T-helper 22 cell (primary cell): ENCODE results near the gene HCAR1.
"Not testable (repeated sequence)": the region's sequence is repeated elsewhere in the genome, so short reads cannot be mapped to it uniquely, and the experiment has no call there.

Experiments
- DNase-seq: peaks from one replicate; pipeline ENCODE4 v3.0.0-alpha.2; 2020; ENCODE audit warnings: low read depth

HCAR1 gene, protein sequence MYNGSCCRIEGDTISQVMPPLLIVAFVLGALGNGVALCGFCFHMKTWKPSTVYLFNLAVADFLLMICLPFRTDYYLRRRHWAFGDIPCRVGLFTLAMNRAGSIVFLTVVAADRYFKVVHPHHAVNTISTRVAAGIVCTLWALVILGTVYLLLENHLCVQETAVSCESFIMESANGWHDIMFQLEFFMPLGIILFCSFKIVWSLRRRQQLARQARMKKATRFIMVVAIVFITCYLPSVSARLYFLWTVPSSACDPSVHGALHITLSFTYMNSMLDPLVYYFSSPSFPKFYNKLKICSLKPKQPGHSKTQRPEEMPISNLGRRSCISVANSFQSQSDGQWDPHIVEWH

DNA sequence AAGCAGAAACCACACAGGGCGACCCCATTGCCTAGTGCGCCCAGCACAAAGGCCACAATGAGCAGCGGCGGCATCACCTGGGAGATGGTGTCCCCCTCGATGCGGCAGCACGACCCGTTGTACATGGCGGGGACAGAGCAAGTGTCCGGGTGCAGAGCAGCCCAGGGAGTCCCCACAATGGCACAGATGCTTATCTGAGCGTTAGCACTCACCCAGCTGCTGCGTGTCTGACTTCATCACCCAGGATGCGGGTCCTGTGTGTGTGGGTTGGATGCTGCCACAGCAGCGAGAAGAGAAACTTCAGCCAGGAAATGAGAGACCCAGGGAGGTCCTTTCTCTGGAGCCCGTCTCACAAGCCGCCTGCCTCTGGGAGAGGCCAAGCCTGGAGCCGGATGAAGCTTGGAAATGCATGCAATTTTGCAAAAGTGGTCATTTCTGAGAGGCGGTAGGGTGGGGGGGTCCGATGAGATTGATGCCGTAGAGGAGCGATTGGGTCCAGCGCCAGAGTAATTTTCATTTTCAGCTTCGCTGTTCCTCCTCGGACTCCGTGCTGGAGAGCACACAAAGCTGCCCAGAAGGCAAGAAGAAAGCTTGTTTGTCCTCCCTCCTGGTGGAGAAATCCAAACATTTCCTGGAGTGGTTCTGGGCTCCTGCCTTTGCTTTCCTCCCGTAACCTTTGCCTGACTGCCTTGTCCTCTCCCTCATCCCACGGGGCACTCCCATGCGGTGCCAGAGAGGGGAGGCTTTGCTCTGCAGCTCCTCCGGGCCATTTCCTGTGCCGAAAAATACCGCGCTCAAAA, at the start of gene HCAR1:
TSS of gene HCAR1 (minus strand) at position 630 of the 800 bp plus-strand sequence. CDS start at position 125, 505 bp downstream.
- no peak for DNase-seq

DNA sequence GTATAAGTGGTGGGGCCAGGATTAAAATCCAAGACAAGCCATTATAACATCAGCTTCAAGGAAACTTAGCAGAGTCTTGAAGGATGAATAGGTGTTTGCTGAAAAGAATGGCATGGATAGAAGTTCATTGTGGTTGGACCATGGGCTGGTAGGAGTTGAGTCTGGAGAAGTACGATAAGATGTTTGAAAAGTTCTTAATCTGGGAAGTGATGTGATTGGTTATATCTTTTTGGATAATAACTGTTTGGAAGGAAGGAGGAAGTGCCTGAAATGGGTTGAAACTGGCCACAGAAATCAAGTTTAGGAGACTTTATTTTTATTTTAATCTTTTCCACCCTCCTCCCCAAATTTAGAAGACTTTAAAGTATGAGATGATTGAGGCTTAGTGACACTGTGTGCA, 26.9 kb upstream of the HCAR1 start:
- DNase-seq, result no peak

DNA sequence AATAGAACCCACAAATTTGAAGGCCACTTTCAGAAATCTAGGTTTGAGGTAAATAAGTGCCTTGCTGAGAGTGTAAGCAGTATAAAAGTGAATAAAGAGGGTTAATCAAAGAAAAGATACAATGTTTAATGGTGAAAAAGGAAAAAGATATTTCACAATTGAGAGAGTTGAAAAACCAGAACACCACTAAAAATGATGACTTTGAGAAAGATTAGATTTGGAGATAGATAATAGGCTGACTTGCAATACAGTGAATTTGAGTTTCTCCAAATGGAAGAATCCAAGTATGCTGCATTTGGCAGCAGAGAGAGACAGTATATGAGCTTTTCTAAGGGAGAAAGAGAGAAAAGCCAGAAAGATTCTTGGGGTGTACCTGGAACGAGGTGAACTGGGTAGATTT, 24.1 kb upstream of the HCAR1 start:
- no peak for DNase-seq

DNA sequence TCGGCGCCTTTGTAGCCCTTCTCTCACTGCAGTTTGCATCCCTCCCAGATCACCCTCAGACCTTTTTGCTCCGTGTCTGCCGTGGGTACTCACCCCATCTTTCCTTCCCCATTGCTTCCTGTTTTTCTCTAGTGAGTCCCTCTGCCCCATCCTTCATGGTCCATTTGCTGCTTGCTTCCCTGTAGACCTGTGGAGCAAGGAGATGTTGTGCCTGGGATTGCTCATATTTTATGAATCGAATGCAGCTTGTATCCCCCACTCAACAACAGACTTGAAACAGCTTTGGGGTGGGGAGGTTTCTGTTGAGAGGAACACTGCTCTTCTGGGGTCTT, 22.6 kb upstream of the HCAR1 start:
- no peak for DNase-seq

DNA sequence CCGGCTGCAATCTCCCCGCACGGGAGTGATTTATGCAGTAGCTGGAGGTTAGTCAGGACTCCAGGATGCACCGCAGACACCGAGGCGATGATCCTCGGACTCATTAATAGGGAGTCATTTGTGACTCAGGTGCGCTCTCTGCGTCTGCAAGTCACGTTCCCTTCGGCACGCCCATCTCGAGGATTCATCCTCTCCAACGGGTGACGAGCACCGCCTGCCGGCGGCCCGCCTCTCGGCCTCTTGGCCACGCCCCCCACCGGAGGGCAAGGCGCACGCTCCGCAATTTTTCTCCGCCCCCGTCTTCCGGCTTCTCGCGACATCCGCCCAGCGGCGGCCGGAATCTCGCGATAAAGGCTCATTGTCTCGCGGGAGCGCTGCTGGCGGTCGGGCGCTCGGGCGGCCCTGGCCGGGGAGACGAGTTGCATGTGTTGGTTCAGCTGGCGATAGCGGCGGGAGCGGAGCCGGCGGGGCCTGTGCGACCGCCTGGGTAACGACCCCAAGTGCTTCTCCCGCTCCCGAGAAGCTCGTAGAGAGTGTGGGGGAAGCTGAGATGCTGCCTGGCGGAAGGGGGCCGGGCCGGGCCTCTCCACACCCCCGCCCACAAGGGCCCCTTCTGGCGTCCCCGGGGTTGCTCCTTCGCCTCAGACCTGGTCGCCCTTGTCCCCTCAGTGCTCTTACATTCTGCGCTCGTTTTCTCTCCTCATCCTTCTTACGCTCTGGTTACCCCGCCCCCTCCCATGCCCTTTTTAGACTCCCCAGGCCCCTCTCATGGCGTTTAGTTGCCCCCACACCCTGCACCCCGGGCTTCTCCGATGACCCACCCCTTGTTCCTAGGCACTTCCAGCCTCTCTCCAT, 22.0 kb upstream of the HCAR1 start, which contains the start of gene DENR:
TSS of gene DENR (plus strand) at position 361 of the 855 bp plus-strand sequence. CDS start 878 bp downstream, outside the sequence.
- DNase-seq, result peak; percentile 98

DNA sequence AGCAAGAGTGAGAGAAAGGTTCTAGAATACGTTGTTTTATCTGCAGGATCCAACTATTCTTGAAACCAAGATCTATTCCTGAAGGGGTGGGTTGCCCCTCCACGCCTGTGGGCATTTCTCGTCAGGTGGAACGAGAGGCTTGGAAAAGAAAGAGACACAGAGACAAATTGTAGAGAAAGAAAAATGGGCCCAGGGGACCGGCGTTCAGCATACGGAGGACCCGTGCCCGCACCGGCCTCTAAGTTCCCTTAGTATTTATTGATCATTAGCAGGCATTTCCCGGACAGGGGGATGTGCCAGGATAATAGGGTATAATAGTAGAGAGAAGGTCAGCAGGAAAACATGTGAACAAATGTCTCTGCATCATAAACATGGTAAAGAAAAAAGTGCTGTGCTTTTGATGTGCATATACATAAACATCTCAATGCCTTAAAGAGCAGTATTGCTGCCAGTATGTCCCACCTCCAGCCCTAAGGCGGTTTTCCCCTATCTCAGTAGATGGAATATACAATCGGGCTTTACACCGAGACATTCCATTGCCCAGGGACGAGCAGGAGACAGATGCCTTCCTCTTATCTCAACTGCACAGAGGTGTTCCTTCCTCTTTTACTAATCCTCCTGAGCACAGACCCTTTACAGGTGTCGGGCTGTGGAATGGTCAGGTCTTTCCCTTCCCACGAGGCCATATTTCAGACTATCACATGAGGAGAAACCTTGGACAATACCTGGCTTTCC, 20.3 kb upstream of the HCAR1 start:
- not testable (repeated sequence) for DNase-seq

DNA sequence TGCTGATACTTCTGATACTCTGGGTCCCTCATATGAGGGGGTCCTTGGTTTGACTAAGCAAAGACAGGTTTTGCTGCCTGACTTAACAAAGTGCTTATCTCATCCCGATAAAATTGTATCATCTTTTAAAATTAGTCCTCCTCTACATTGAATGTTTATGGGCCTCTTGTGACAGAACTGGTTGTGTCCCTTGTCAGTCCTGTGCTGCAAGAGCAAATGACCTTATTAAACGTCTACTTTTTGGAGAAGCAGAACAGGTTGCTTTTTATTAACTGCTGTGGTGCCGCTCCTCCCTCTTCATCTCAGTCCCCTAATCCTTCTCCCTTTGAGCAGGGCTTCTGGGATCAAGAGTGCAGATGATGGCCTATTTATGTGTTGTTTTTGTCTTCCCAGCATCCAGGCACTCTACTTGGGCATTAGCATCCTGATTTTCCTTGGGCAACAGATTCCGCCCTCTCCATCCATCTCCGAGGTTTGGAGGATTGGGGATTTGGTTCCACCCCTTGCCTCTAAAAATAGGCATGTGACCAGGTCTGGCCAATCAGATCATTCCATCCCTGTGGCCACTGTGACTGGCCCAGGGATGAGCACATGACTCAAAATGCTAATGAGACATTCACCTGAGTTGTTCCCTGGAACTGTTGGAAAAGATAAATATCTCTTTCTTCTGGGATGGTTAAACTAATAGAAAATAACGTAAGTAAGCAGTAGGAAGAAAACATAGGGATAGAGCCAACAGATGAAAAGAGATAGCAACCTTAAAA, 19.1 kb upstream of the HCAR1 start:
- no peak for DNase-seq

DNA sequence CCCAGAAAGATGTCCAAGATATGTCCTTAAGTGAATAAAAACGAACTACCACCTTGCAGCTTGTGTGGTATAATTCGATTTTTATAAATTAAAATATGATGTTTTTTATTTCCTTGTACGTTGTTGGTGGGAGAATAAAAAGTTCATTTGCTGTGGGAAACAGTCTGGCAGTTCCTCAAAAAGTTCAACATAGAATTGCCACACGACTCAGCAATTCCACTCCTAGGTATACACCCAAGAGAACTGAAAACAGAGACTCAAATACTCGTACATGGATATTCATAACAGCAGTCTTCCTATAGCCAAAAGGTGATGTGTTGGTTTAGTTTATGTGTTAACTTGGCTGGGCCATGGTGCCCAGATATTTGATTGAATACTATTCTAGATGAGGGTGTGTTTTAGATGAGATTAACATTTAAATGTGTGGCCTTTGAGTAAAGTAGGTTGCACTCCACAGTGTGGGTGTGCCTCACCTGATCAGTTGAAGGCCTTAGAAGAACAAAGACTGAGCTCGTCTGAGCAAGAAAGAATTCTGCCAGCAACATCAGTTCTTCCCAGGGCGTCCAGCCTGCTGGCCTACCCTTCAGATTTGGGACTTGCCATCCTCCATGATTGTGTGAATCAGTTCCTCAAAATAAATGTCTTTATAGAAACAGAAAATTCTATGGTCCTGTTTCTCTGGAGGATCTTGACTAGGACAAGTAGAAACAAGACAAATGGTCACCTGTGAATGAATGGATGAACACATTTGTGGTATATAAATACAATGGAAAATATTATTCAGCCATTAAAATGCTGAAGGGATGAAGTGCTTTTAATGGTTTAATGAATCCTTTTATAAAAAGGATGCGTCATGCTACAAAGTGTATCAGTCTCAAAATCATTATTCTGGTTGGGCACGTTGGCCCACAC, 16.8 kb upstream of the HCAR1 start:
- no peak for DNase-seq

DNA sequence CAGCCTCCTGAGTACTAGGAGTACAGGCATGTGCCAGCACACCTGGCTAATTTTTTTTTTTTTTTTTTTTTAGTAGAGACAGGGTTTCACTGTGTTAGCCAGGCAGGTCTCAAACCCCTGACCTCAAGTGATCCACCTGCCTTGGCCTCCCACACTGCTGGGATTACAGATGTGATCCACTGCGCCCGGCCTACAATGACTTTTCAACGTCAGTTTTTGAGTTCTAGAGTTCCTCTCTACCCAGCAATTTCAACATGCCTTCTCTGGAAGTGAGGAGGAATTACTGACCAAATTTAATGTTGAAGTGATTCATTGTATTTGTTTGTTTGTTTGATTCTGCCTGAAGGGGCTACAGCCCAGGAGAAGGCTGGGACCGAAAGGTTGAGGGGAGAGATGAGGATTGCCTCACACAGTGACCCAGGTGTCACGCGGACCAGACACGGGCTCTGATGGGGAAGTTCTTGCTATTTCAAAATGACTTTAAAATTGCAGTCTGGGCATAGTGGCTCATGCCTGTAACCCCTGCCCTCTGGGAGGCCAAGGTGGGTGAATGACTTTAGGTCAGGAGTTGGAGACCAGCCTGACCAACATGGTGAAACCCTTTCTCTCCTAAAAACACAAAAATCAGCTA, 13.4 kb upstream of the HCAR1 start:
- no peak for DNase-seq

DNA sequence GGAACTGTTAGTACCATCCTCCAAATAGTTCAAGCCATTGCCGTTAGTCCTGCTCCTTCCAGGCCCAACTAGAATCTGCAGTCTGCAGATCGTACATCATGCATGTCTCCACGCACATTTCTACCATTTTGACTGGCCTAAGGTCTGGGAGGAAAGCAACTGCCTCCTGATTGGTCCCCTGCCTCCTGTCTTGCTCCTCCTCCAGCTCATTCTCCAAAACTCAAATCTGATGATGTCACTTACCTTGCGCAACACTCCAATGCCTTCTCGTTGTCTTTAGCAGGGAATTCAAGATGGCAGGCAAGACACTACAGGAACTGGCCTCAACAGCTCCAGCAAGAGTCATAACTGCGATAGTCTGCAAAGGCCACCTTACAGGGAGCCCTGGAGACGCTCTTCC, 9.7 kb upstream of the HCAR1 start:
- DNase-seq, result no peak

DNA sequence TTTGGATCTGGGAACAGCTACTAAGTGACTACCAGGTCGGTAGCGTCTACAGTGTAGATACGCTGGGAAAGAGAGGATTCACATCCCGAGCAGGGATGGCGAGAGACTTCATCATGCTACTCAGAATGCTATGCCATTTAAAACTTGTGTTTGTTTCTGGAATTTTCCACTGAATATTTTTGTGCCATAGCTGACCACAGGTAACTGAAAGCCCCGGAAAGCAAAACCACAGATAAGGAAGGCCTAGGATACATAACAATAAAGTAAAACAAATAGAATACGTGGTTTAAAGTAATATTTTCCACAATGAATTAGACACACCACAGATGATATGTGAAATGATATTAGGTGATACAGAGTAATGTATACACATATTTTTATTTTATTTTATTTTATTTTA, 7.9 kb upstream of the HCAR1 start:
- no peak for DNase-seq

DNA sequence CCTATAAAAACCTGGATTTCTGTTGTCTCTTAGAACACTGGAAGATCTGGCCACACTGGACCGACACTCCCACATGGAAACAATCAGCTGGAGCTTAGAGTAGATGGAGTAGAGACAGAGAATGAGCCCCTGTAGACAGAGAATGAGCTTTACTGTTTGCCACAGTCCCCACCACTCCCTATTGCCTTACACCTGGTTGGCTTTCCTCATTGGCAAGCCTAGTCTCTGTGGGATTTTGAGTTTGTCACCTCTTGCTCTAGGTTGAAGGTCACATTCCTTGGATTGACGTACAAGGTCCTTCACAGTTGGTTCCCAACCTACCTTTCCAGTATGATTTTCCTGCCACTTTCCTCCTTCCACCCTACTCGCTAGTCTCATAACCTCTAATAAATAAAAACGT, 2.0 kb upstream of the HCAR1 start:
- DNase-seq, result no peak

DNA sequence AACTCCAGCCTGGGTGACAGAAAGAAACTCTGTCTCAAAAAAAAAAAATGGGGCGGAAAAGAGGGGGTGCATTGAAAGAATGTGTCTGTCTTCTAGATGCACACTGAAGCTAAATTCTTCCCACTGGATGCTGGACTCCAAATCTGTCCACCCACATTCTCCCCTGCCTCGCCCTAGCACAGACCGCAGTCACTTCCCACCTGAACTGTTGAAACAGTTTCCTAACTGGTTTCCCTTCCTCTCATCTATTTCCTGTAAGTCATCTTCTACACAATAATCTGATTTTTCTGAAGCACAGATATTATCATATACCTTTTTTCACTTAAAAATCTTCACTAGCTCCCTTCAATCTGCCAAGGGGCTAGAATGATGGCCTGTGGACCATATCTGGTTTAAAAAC, 1.5 kb upstream of the HCAR1 start:
- DNase-seq, result no peak

DNA sequence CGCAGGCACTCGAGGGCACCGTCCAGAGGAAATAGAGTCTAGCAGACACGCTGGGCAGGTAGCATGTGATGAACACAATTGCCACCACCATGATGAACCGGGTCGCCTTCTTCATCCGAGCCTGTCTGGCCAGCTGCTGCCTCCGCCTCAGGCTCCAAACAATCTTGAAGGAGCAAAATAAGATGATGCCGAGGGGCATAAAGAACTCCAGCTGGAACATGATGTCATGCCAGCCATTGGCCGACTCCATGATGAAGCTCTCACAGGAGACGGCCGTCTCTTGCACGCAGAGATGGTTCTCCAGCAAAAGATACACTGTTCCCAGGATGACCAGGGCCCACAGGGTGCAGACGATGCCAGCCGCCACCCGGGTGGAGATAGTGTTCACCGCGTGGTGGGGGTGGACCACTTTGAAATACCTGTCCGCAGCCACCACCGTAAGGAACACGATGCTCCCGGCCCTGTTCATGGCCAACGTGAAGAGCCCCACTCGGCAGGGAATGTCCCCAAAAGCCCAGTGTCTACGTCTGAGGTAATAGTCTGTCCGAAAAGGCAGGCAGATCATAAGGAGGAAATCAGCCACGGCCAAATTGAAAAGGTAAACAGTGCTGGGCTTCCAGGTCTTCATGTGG, 945 bp downstream of the HCAR1 start:
- no peak for DNase-seq

DNA sequence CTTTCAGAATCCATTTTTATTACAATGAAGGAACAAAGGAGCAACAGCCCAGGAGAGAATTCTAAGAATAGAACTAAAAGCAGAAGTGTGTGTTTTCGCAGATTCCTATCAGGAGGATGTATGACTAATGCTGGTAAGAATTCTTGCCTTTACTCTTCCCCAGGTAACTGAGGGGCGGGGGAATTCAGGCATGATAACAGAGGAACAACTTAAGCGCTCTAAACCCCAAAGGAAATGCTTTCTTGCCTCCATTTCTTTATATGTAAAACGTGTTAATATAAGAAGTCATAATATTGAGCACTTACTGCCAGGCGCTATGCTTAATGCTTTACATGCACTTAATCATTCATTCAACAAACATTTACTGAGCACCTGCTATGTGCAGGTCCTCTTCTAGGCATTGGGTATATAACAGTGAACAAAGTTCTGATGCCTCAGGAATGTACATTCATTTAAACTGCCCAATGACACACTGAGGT, 4.5 kb downstream of the HCAR1 start:
- DNase-seq, result no peak

DNA sequence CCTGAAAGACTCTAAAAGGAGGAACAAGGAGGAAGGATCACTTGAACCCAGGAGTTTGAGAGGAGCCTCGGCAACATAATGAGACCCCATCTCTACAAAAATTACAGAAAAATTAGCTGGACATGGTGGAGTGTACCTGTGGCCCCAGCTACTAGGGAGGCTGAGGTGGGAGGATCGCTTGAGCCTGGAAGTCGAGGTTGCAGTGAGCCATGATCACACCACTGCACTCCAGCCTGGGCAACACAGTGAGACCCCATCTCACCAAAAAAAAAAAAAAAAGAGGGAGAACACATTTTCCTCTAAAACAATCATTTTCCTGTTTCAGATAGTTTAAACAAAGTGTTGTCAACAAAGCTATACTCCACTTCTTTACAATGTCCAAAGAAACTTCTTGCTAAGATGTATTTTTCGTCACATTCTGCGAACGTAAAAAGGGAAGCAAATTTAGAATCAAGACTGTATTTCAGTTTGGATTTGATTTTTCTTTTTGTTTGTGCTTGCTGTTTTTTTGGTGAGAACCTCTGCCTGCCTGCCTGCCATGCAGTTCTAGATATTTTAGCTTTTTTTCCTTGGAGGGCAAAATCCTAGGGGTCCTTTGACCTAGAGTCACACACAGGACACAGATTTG, 5.1 kb downstream of the HCAR1 start:
- DNase-seq, result no peak

DNA sequence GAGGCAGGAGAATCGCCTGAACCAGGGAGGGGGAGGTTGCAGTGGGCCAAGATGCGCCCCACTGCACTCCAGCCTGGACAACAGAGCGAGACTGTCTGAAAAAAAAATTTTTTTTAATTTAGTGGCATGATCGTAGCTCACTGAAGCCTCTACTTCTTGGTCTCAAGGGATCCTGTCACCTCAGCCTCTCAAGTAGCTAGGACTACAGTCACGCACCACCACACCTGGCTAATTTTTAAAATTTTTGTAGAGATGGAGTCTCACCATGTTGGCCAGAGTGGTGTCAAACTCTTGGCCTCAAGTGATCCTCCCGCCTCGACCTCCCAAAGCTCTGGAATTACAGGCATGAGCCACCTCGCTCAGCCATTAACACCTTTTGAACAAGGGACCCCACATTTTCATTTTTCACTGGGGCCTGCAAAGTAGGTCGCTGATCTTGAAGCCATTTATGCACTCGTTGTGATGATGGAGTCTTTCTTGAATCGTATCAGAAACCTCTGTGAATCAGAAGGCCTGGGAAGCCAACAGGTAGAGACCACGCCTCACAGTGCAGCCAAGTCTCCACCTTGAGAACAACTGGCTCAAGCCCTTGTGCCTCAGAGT, 5.9 kb downstream of the HCAR1 start:
- DNase-seq, result no peak

DNA sequence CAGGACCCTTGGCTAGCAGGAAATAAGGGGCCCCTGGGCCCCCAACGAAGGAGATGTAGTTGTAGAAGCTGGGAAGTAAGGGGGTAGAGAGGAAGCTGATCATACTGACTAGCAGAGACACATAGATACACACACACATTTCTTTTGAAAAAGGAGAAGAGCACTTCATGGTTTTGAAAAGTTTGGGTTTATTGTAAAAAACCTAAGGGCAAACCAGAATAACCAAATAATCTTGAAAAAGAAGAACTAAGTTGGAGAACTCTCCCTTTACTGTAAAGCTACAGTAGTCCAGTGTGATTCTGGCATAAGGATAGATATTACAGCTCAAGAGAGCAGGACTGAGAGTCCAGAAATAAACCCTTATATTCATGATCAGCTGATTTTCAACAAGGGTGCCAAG, 8.3 kb downstream of the HCAR1 start:
- no peak for DNase-seq
